Caco-2 (cell line): Measurements from ENCODE around the gene ST6GAL1. TPM values are rescaled to one million over a fixed set of nuclear protein-coding genes. Genes with fewer than 3 reads are reported as not detected.

Source experiments
- Bru-seq: library from RNA; stranded (reverse); fragments of 400-500 nt; gene quantifications from one replicate; lab custom pipeline; 2021; lab: Mats Ljungman, UMichigan
- BruChase-seq, 2 experiments: library from RNA; stranded (reverse); fragments of 400-500 nt; gene quantifications; one replicate each; lab custom pipeline; 2021; lab: Mats Ljungman, UMichigan
- BruUV-seq: library from RNA; stranded (reverse); fragments of 400-500 nt; replicated peaks from 2 replicates; lab custom pipeline; 2021; lab: Mats Ljungman, UMichigan
- CTCF ChIA-PET: fragments of 300-600 bp; sonication (Branson Sonifier 250); formaldehyde crosslinking; loops from one replicate; lab custom pipeline; 2022; ENCODE audit warnings: antibody characterized with exemption; lab: Charles Lee
- POLR2A ChIA-PET: fragments of 300-600 bp; sonication (Branson Sonifier 250); formaldehyde crosslinking; loops from one replicate; lab custom pipeline; 2022; ENCODE audit warnings: antibody characterized with exemption; lab: Charles Lee
- DNase-seq, 2 experiments: peaks; one replicate each; pipeline versions ENCODE4 v3.0.0 to v3.0.0-alpha.2; 2020 to 2022
- H3K27me3 ChIP-seq: replicated peaks from 2 replicates; pipeline ENCODE4 v1.6.0; 2011; ENCODE audit warnings: low read length; ENCODE audit not compliant: control insufficient read depth, insufficient read depth
- H3K36me3 ChIP-seq: 2 replicates; pipeline ENCODE4 v1.5.1; 2011; ENCODE audit warnings: low read length; ENCODE audit not compliant: control insufficient read depth, insufficient read depth
- H3K4me1 ChIP-seq: fragments of 250-450 bp; sonication (Bioruptor Pico); 2 replicates; pipeline ENCODE4 v1.5.1; 2020; ENCODE audit warnings: mild to moderate bottlenecking
- H3K4me3 ChIP-seq: 2 replicates; pipeline ENCODE4 v1.5.1; 2011; ENCODE audit warnings: low read depth, mild to moderate bottlenecking, control low read depth, low read length
- H3K9me3 ChIP-seq: fragments of 250-450 bp; sonication (Bioruptor Pico); 2 replicates; pipeline ENCODE4 v1.5.1; 2020; ENCODE audit warnings: mild to moderate bottlenecking, moderate library complexity
- H3K27ac Mint-ChIP-seq: one replicate; pipeline ENCODE4 v1.8.0; 2022; ENCODE audit warnings: mixed read lengths; ENCODE audit not compliant: unreplicated experiment
- H3K27me3 Mint-ChIP-seq: one replicate; pipeline ENCODE4 v1.8.0; 2022; ENCODE audit warnings: mixed read lengths; ENCODE audit not compliant: insufficient read depth, unreplicated experiment
- H3K36me3 Mint-ChIP-seq: one replicate; pipeline ENCODE4 v1.8.0; 2022; ENCODE audit warnings: mild to moderate bottlenecking, mixed read lengths; ENCODE audit not compliant: insufficient read depth, unreplicated experiment
- H3K4me1 Mint-ChIP-seq: one replicate; pipeline ENCODE4 v1.8.0; 2022; ENCODE audit warnings: low read depth, mixed read lengths; ENCODE audit not compliant: unreplicated experiment
- H3K4me3 Mint-ChIP-seq: one replicate; pipeline ENCODE4 v1.8.0; 2022; ENCODE audit warnings: mild to moderate bottlenecking, moderate library complexity, mixed read lengths; ENCODE audit not compliant: unreplicated experiment
- H3K9me3 Mint-ChIP-seq: one replicate; pipeline ENCODE4 v1.8.0; 2022; ENCODE audit warnings: mixed read lengths; ENCODE audit not compliant: unreplicated experiment
- intact Hi-C: fragments of 100-400 bp; cut with micrococcal nuclease; formaldehyde crosslinking; loops from one replicate; pipeline ENCODE4 v1.10.0; 2022; ENCODE audit not compliant: unreplicated experiment
- long read RNA-seq: library from polyadenylated mRNA; stranded (forward); transcript quantifications from one replicate; pipeline ENCODE4 v2.0.0, GENCODE V29; 2022
- total RNA-seq: library from RNA; stranded (reverse); gene quantifications from 2 replicates; pipeline ENCODE4 v1.2.3, GENCODE V29; 2022
- TF ChIP-seq, protein P1 (sequence below), 2 experiments: fragments of 200-600 bp in 1 of 2; IDR thresholded peaks; 1 replicate in 1 of 2; 2 replicates in 1 of 2; pipeline versions ENCODE4 v1.5.1 to v1.8.0; 2011 to 2022; ENCODE audit warnings: antibody characterized with exemption in 1 of 2, control low read depth in 1 of 2, inconsistent platforms in 1 of 2, low read depth in 1 of 2, low read length in 1 of 2, mild to moderate bottlenecking in 1 of 2, moderate library complexity in 1 of 2; ENCODE audit not compliant: insufficient read depth in 1 of 2, severe bottlenecking in 1 of 2, unreplicated experiment in 1 of 2

ST6GAL1 gene, protein sequence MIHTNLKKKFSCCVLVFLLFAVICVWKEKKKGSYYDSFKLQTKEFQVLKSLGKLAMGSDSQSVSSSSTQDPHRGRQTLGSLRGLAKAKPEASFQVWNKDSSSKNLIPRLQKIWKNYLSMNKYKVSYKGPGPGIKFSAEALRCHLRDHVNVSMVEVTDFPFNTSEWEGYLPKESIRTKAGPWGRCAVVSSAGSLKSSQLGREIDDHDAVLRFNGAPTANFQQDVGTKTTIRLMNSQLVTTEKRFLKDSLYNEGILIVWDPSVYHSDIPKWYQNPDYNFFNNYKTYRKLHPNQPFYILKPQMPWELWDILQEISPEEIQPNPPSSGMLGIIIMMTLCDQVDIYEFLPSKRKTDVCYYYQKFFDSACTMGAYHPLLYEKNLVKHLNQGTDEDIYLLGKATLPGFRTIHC
- total RNA-seq (34.6 and 40.3 TPM in 2 replicates), Bru-seq, nascent RNA (percentile 67 among the genes with signal in this experiment), BruChase-seq, experiment 1, labeled RNA remaining after a 2-hour chase (percentile 60 among the genes with signal in this experiment), BruChase-seq, experiment 2, labeled RNA remaining after a 6-hour chase (percentile 67 among the genes with signal in this experiment)
- long read RNA-seq, full-length matches to known transcripts = 6 of 45 reads
- long read RNA-seq, partial matches to known transcripts = 26 of 45 reads
- long read RNA-seq, other reads (novel, unspliced or antisense) = 13 of 45 reads

DNA sequence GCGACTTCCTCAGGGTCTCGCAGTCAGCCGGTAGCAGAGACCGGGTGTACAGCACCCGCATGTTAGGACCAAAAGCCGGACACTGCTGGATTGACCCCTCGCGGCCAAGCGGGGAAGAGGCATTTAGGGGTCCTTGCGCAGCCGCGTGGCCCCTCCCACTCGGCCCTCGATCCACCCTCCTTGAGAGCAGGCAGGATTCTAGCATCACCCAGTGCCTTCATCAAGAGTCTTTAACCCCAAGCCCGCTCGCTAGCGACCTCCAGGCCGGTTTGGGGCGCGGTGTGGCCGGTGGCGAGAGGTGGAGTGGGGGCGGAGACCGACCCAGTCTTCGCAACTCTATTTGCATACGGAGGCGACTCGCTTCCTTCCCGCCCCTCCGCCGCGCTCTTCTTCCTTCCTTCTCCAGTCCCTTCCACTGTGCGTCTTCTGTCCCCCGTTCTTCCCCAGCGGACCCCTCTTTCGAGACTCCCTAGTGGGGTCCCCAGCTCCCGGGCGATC, at the start of gene ST6GAL1:
Gene ST6GAL1 (plus strand): TSS at position 384 of the 498 bp plus-strand sequence. CDS start 112,178 bp downstream, outside the sequence.
- intact Hi-C loops = loop anchor here (1.0 to 5.0 kb wide), 3 partner anchors 33 to 133 kb away; no protein-coding TSS in a partner anchor
- Mint-ChIP-seq H3K9me3 (no peaks in the 10 kb centered on the region), H3K4me3 (peak within 1 kb of the TSS; percentile 91), H3K36me3 (no peaks in the 10 kb centered on the region), H3K27me3 (no peaks in the 10 kb centered on the region), H3K27ac (peak within 1 kb of the TSS; percentile 83), H3K4me1 (peaks cover 5% of the 10 kb centered on the region)
- Histone ChIP-seq H3K4me1 (no peaks in the 10 kb centered on the region), H3K4me3 (peak within 1 kb of the TSS; percentile 81), H3K9me3 (no peaks in the 10 kb centered on the region), H3K27me3 (no peaks in the 10 kb centered on the region), H3K36me3 (peaks cover 2% of the 10 kb centered on the region; the same call in 1 of the 2 replicates)
- BruUV-seq = no TSS peak
- DNase-seq = peak; percentile 61 to 66
- CTCF ChIA-PET = no interaction called here
- POLR2A ChIA-PET = no interaction called here
- TF ChIP-seq, protein P1, sequence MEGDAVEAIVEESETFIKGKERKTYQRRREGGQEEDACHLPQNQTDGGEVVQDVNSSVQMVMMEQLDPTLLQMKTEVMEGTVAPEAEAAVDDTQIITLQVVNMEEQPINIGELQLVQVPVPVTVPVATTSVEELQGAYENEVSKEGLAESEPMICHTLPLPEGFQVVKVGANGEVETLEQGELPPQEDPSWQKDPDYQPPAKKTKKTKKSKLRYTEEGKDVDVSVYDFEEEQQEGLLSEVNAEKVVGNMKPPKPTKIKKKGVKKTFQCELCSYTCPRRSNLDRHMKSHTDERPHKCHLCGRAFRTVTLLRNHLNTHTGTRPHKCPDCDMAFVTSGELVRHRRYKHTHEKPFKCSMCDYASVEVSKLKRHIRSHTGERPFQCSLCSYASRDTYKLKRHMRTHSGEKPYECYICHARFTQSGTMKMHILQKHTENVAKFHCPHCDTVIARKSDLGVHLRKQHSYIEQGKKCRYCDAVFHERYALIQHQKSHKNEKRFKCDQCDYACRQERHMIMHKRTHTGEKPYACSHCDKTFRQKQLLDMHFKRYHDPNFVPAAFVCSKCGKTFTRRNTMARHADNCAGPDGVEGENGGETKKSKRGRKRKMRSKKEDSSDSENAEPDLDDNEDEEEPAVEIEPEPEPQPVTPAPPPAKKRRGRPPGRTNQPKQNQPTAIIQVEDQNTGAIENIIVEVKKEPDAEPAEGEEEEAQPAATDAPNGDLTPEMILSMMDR (IDR thresholded peaks at IDR 0.05; ENCODE audit: insufficient read depth in 1 of 2, low read depth in 1 of 2, low read length in 1 of 2, severe bottlenecking in 1 of 2, unreplicated experiment in 1 of 2) = peak; percentile 19 to 33

DNA sequence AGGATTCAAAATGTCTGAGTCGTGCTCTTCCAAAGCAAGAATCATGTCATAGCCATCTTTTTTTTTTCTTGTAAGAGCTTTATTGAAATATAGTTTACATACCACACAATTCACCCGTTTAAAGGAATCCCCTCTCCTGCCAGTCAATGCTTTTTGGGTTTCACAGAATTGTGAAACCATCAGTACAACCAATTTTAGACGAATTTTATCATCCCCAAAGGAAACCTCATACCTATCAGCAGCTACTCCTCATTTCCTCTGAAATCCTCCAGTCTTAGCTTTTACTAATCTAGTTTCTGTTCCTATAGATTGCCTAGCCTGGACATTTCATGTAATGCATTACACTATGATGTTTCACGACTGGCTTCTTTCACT, 48.2 kb upstream of the ST6GAL1 start:
- no peaks in the 10 kb centered on the region for H3K9me3 ChIP-seq
- Mint-ChIP-seq H3K36me3 (no peaks in the 10 kb centered on the region), H3K9me3 (no peaks in the 10 kb centered on the region), H3K4me1 (no peaks in the 10 kb centered on the region), H3K4me3 (no peak overlapping the region), H3K27me3 (no peaks in the 10 kb centered on the region), H3K27ac (no peak overlapping the region)
- no peaks in the 10 kb centered on the region for H3K27me3 ChIP-seq
- BruUV-seq = no TSS peak
- no peaks in the 10 kb centered on the region; the same call in 1 of the 2 replicates for H3K4me1 ChIP-seq
- no peaks in the 10 kb centered on the region for H3K36me3 ChIP-seq
- H3K4me3 ChIP-seq = no peak overlapping the region
- ChIA-PET CTCF (no interaction called here), POLR2A (interaction anchor here (0.6 kb wide), 1 partner anchor 696 kb away, joined by 3 read pairs; no protein-coding TSS in a partner anchor)
- no peak for DNase-seq
- TF ChIP-seq, protein P1 (IDR thresholded peaks at IDR 0.05; ENCODE audit: insufficient read depth in 1 of 2, low read depth in 1 of 2, low read length in 1 of 2, severe bottlenecking in 1 of 2, unreplicated experiment in 1 of 2) = no peak
- intact Hi-C loops = no loop called here
